DND-41 (cell line): ENCODE results near the gene NRARP.

Experiments
- EZH2 ChIP-seq: IDR thresholded peaks from 3 replicates; pipeline ENCODE4 v1.6.1; 2012; ENCODE audit warnings: borderline replicate concordance, low read depth, mild to moderate bottlenecking, moderate library complexity, low read length, inconsistent platforms; ENCODE audit not compliant: severe bottlenecking
- TF ChIP-seq, protein P1 (sequence below): IDR thresholded peaks from 2 replicates; pipeline ENCODE4 v1.5.1; 2012; ENCODE audit warnings: borderline replicate concordance, low read length, moderate library complexity, mild to moderate bottlenecking; ENCODE audit not compliant: poor library complexity, severe bottlenecking; ENCODE audit errors: extremely low read depth

GRCh38 chr9:137302449-137303150 is 529 bp upstream of the NRARP start:
- TF ChIP-seq, protein P1, sequence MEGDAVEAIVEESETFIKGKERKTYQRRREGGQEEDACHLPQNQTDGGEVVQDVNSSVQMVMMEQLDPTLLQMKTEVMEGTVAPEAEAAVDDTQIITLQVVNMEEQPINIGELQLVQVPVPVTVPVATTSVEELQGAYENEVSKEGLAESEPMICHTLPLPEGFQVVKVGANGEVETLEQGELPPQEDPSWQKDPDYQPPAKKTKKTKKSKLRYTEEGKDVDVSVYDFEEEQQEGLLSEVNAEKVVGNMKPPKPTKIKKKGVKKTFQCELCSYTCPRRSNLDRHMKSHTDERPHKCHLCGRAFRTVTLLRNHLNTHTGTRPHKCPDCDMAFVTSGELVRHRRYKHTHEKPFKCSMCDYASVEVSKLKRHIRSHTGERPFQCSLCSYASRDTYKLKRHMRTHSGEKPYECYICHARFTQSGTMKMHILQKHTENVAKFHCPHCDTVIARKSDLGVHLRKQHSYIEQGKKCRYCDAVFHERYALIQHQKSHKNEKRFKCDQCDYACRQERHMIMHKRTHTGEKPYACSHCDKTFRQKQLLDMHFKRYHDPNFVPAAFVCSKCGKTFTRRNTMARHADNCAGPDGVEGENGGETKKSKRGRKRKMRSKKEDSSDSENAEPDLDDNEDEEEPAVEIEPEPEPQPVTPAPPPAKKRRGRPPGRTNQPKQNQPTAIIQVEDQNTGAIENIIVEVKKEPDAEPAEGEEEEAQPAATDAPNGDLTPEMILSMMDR, result no peak
- no peak for TF ChIP-seq EZH2
